ENCODE measurements around the gene CNTN5. TPM values are rescaled to one million over a fixed set of nuclear protein-coding genes. Genes with fewer than 3 reads are reported as not detected.
"Not testable (repeated sequence)": the region's sequence is repeated elsewhere in the genome, so short reads cannot be mapped to it uniquely, and the experiment has no call there.

CNTN5 gene
- total RNA-seq, 2 experiments from 2014 or later, result not detected

GRCh38 chr11:99098751-99099150 is 78.0 kb downstream of the CNTN5 start:
- H3K27me3 Mint-ChIP-seq, result no peaks in the 10 kb centered on the region
- no peaks in the 10 kb centered on the region for H3K36me3 Mint-ChIP-seq
- POLR2A ChIA-PET, result no interaction called here
- no peak for ATAC-seq (ENCODE audit: low read depth)
- H3K27ac Mint-ChIP-seq, result no peak overlapping the region
- no peak for DNase-seq
- no peak overlapping the region for H3K4me3 Mint-ChIP-seq
- H3K4me1 Mint-ChIP-seq, result no peaks in the 10 kb centered on the region
- peaks cover 2% of the 10 kb centered on the region for H3K9me3 Mint-ChIP-seq

DNA sequence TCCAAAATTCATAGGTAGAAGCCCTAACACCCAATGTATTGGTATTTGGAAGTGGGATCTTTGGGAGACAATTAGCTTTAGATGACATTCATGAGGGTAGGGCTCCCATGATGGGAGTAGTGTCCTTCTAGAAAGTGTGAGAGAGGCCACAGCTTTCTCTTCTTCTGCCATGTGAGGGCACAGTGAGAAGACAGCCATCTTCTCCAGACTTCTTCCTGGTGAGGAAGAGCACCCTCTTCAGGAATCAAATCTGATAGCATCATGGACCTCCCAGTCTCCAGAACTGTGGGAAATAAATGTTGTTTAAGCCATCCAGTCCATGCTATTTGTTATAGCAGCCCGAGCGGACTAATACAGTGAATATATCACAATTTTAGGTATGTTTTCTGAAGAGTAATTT is 96.9 kb downstream of the CNTN5 start:
- H3K27me3 Mint-ChIP-seq, result no peaks in the 10 kb centered on the region

GRCh38 chr11:99133862-99134261 is 113.1 kb downstream of the CNTN5 start:
- H3K4me3 Mint-ChIP-seq; DNase-seq; POLR2A ChIA-PET; H3K4me1 Mint-ChIP-seq; ATAC-seq (ENCODE audit: low read depth); H3K27ac Mint-ChIP-seq; H3K36me3 Mint-ChIP-seq; H3K27me3 Mint-ChIP-seq; H3K9me3 Mint-ChIP-seq: not testable (repeated sequence)

More for the DNA sequence above, 96.9 kb downstream of the CNTN5 start:
- POLR2A ChIA-PET, result no interaction called here
- no peak for DNase-seq
- H3K27ac Mint-ChIP-seq, result no peak overlapping the region
- H3K36me3 Mint-ChIP-seq, result no peaks in the 10 kb centered on the region
- no peaks in the 10 kb centered on the region for H3K4me1 Mint-ChIP-seq
- H3K4me3 Mint-ChIP-seq, result no peak overlapping the region
- peaks cover 8% of the 10 kb centered on the region for H3K9me3 Mint-ChIP-seq
- no peak for ATAC-seq (ENCODE audit: low read depth)

GRCh38 chr11:99135508-99135907 is 114.8 kb downstream of the CNTN5 start:
- H3K9me3 Mint-ChIP-seq, result peaks cover 6% of the 10 kb centered on the region
- H3K27me3 Mint-ChIP-seq, result no peaks in the 10 kb centered on the region
- H3K27ac Mint-ChIP-seq, result no peak overlapping the region
- DNase-seq, result no peak
- POLR2A ChIA-PET, result no interaction called here
- no peak overlapping the region for H3K4me3 Mint-ChIP-seq
- no peak for ATAC-seq (ENCODE audit: low read depth)
- no peaks in the 10 kb centered on the region for H3K4me1 Mint-ChIP-seq
- no peaks in the 10 kb centered on the region for H3K36me3 Mint-ChIP-seq

DNA sequence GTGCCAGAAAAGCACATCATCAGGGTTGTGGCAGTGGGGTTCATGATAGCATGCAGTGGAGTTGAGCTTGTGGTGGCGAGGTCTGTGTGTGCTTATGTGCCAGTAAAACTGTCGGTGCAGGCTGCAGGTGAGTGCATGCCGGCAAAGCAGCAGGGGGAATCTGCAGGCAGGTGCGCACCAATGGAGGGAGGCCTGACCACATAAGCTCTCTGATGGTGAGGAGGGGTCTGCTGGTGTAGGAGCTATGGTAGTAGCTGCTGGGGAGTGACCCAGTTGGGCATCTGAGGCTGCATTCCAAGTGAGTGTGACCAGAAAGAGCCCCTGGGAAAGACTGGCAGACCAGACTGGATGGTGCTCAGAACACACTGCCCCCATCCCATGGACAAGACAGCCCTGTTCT is 121.5 kb downstream of the CNTN5 start:
- H3K4me1 Mint-ChIP-seq, result no peaks in the 10 kb centered on the region
- no peak overlapping the region for H3K4me3 Mint-ChIP-seq
- no peak overlapping the region for H3K27ac Mint-ChIP-seq
- H3K36me3 Mint-ChIP-seq, result no peaks in the 10 kb centered on the region
- no peaks in the 10 kb centered on the region for H3K27me3 Mint-ChIP-seq
- H3K9me3 Mint-ChIP-seq, result peaks cover 5% of the 10 kb centered on the region
- DNase-seq (no peak), ATAC-seq (ENCODE audit: low read depth) (no peak)
- POLR2A ChIA-PET, result no interaction called here

DNA sequence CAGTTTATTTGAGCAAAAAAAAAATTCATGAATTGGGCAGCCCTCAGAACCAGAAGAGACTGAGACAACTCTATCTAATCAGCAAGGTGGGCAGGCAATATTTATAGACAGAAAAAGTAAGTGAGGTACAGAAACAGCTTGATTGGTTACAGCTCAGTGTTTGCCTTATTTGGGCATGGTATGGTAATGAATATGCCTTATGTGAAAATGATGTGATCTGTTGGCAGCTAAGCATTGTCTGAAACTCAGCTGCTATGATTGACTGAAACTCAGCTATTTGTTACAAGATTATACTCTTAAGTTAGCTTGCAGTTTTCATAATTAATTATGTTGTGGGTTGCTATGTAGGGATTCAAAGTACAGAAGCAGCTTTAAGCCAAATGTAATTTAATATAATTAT is 127.6 kb downstream of the CNTN5 start:
- no peak for ATAC-seq (ENCODE audit: low read depth)
- H3K36me3 Mint-ChIP-seq, result no peaks in the 10 kb centered on the region

DNA sequence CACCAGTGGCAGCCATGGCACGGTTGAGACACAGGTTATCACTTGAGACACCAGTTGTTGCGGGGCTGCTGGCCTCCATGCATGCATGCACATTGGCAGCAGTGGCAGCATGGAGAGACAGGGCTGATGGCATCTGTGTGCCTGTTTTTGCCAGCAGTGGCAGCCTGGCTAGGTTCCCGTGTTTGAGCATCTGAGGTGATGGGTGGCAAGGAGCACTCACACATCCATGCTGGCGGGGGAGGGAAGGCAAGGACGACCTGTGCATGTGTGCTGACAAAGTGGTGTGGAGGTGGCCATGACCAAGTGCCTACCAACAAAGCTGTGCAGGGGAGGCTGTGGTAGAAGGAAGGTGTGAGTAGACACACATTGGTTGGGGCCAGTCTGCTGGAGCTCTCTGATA is 133.5 kb downstream of the CNTN5 start:
- H3K4me3 Mint-ChIP-seq, result no peak overlapping the region
- no peaks in the 10 kb centered on the region for H3K27me3 Mint-ChIP-seq
- H3K27ac Mint-ChIP-seq, result no peak overlapping the region
- POLR2A ChIA-PET, result no interaction called here
- no peaks in the 10 kb centered on the region for H3K4me1 Mint-ChIP-seq
- DNase-seq, result no peak
- no peak for ATAC-seq (ENCODE audit: low read depth)
- H3K9me3 Mint-ChIP-seq, result peaks cover 12% of the 10 kb centered on the region
- no peaks in the 10 kb centered on the region for H3K36me3 Mint-ChIP-seq

More for the DNA sequence above, 127.6 kb downstream of the CNTN5 start:
- POLR2A ChIA-PET, result no interaction called here
- peaks cover 3% of the 10 kb centered on the region for H3K9me3 Mint-ChIP-seq
- H3K4me1 Mint-ChIP-seq, result no peaks in the 10 kb centered on the region
- no peak for DNase-seq
- H3K27me3 Mint-ChIP-seq, result no peaks in the 10 kb centered on the region
- no peak overlapping the region for H3K4me3 Mint-ChIP-seq
- H3K27ac Mint-ChIP-seq, result no peak overlapping the region

- ATAC-seq (ENCODE audit: low read depth) (no peak), DNase-seq (no peak)
- no peaks in the 10 kb centered on the region for H3K4me1 Mint-ChIP-seq
- POLR2A ChIA-PET, result no interaction called here
- no peaks in the 10 kb centered on the region for H3K36me3 Mint-ChIP-seq
- H3K9me3 Mint-ChIP-seq, result peaks cover 3% of the 10 kb centered on the region
- no peak overlapping the region for H3K4me3 Mint-ChIP-seq
- H3K27me3 Mint-ChIP-seq, result no peaks in the 10 kb centered on the region
- no peak overlapping the region for H3K27ac Mint-ChIP-seq
Observed at GRCh38 chr11:99160447-99160846, 139.7 kb downstream of the CNTN5 start.

GRCh38 chr11:99162819-99163218 is 142.1 kb downstream of the CNTN5 start:
- Mint-ChIP-seq H3K9me3 (peaks cover 3% of the 10 kb centered on the region), H3K27ac (no peak overlapping the region), H3K4me3 (no peak overlapping the region), H3K36me3 (no peaks in the 10 kb centered on the region), H3K27me3 (no peaks in the 10 kb centered on the region), H3K4me1 (no peaks in the 10 kb centered on the region)
- POLR2A ChIA-PET, result no interaction called here
- ATAC-seq (ENCODE audit: low read depth) (no peak), DNase-seq (no peak)

DNA sequence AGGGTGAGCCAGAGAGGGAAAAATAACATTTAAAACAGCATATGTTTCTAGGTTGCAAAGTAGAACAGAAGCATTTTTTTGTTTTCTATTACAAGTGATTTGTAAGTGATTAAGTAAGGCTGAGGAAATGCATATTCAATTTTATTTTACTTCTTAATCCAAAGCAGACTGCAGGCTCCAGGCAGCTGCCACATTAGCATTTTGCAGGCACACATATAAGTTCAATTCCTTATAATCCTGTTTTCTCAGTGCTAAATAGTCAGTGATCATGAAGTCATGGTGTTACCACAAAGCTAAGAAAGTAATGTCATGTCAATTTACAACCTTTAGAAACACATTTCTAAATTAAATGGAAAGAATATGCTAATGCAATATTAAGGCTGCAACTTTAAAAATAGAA is 149.8 kb downstream of the CNTN5 start:
- no peak for DNase-seq
- H3K4me1 Mint-ChIP-seq, result no peaks in the 10 kb centered on the region
- peaks cover 2% of the 10 kb centered on the region for H3K9me3 Mint-ChIP-seq
- no peaks in the 10 kb centered on the region for H3K27me3 Mint-ChIP-seq
- ATAC-seq (ENCODE audit: low read depth), result no peak
- no peak overlapping the region for H3K27ac Mint-ChIP-seq
- no peaks in the 10 kb centered on the region for H3K36me3 Mint-ChIP-seq
- POLR2A ChIA-PET, result no interaction called here
- no peak overlapping the region for H3K4me3 Mint-ChIP-seq

DNA sequence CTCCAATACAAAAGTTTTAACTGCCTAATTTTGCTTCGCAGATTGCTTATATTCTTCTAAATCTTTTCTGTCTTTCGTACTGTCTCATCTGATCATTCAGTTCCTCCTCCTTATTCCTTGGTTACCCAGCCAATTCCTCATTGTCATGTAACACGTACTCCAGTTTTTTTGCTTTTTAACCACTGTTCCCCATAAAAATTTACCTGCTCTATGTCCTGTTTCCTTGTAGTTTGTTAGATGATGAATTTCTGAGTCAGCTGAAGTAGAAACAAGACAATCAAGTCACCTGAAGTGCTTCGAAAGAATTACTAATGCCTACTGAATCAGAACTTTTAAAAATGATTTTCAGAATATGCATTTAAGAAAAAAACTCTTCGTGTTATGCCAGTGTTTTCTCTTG is 150.6 kb downstream of the CNTN5 start:
- Mint-ChIP-seq H3K27ac (no peak overlapping the region), H3K4me3 (no peak overlapping the region), H3K36me3 (no peaks in the 10 kb centered on the region), H3K27me3 (no peaks in the 10 kb centered on the region), H3K4me1 (no peaks in the 10 kb centered on the region), H3K9me3 (peaks cover 2% of the 10 kb centered on the region)
- DNase-seq (no peak), ATAC-seq (ENCODE audit: low read depth) (no peak)
- POLR2A ChIA-PET, result no interaction called here

GRCh38 chr11:99176430-99176829 is 155.7 kb downstream of the CNTN5 start:
- no peak overlapping the region for H3K27ac Mint-ChIP-seq
- ATAC-seq (ENCODE audit: low read depth) (no peak), DNase-seq (no peak)
- H3K4me3 Mint-ChIP-seq, result no peak overlapping the region
- no peaks in the 10 kb centered on the region for H3K4me1 Mint-ChIP-seq
- H3K9me3 Mint-ChIP-seq, result no peaks in the 10 kb centered on the region
- H3K36me3 Mint-ChIP-seq, result no peaks in the 10 kb centered on the region
- POLR2A ChIA-PET, result no interaction called here
- H3K27me3 Mint-ChIP-seq, result no peaks in the 10 kb centered on the region

DNA sequence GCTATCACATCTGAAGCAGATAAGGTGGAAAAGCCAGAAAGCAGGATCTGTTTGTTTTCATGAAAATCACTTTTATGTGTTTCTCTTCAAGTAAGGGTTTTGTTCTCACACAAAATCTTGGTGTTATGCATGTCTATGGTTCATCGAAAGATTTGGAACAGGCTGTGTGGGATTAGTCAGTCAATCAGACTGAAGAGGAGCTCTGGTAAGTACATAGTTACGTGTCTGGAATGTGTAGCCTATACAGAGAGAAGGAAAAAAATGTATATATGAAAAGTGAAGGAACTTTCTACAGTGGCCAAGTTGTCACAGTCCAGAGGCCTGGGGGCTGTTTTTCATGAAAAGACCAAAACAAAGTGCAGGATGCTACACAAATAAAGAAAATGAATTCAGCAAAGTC is 156.7 kb downstream of the CNTN5 start:
- Mint-ChIP-seq H3K27ac (no peak overlapping the region), H3K9me3 (no peaks in the 10 kb centered on the region), H3K4me1 (no peaks in the 10 kb centered on the region), H3K4me3 (no peak overlapping the region), H3K36me3 (no peaks in the 10 kb centered on the region), H3K27me3 (no peaks in the 10 kb centered on the region)
- POLR2A ChIA-PET, result no interaction called here
- DNase-seq (no peak), ATAC-seq (ENCODE audit: low read depth) (no peak)

GRCh38 chr11:99184146-99184545 is 163.4 kb downstream of the CNTN5 start:
- POLR2A ChIA-PET, result no interaction called here
- ATAC-seq (ENCODE audit: low read depth), result no peak
- no peak for DNase-seq
- Mint-ChIP-seq H3K27me3 (no peaks in the 10 kb centered on the region), H3K4me3 (no peak overlapping the region), H3K36me3 (no peaks in the 10 kb centered on the region), H3K9me3 (peaks cover 2% of the 10 kb centered on the region), H3K4me1 (no peaks in the 10 kb centered on the region), H3K27ac (no peak overlapping the region)

GRCh38 chr11:99188221-99188620 is 167.5 kb downstream of the CNTN5 start:
- no peaks in the 10 kb centered on the region for H3K4me1 Mint-ChIP-seq
- no peak overlapping the region for H3K27ac Mint-ChIP-seq
- ATAC-seq (ENCODE audit: low read depth) (no peak), DNase-seq (no peak)
- H3K36me3 Mint-ChIP-seq, result no peaks in the 10 kb centered on the region
- peaks cover 2% of the 10 kb centered on the region for H3K9me3 Mint-ChIP-seq
- POLR2A ChIA-PET, result no interaction called here
- H3K27me3 Mint-ChIP-seq, result no peaks in the 10 kb centered on the region
- H3K4me3 Mint-ChIP-seq, result no peak overlapping the region

Measured in activated naive CD8-positive, alpha-beta T cell treated with anti-CD3 and anti-CD28 coated beads, Interleukin-2, amount 10 ng/mL, durations not matched to agents 7 days and 5 days (primary cell).